GM19395 (cell line): Measurements from ENCODE around the gene DNAH9.
"Not testable (repeated sequence)": the region's sequence is repeated elsewhere in the genome, so short reads cannot be mapped to it uniquely, and the experiment has no call there.

ENCODE experiments used
- ATAC-seq: cut with Tn5 transposase; IDR thresholded peaks from one replicate; pipeline ENCODE4 v1.9.1; 2021; ENCODE audit warnings: mild to moderate bottlenecking, moderate library complexity; ENCODE audit not compliant: unreplicated experiment

DNAH9 gene

GRCh38 chr17:11901931-11902330 lies 303.7 kb downstream of the DNAH9 start:
- no peak for ATAC-seq

DNA sequence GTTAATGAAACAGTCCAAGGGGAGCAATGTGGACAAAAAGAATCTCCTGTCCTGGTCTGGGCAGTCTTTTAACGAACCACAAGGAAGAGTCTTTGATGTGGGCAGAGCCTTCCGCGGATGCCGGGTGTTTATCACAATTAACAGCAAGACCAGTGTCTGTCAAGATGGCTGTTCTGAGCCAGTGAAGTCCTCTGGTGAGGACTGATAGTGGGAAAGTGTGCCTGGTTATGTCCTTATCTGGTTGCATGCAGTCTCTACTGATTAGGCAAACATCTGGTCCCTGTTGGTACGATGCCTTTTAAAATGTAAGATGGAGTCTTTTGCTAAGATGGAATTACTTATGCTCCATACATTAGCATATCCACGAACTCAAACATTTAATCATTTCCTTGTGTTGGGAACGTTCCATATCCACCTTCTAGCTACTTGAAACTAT lies 310.5 kb downstream of the DNAH9 start:
- no peak for ATAC-seq

DNA sequence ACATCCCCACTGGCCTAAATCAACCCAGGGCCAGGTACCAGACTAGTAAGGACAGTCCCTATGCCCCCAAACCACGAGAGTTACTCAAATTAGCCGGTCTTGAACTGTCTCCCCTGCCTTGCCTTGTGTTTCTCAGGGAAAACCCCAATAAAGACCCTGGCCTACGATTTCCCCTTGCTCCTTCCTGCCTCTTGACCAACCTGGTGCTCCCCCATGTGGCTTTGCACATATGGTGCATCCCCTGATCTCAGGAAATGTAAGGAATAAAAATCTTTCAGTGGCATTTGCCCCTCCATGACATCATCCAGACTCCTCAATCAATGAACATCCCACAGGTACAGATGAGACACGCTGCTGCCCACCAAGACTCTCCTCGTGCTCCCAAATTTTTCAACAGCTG lies 311.1 kb downstream of the DNAH9 start:
- no peak for ATAC-seq

GRCh38 chr17:11916091-11916490 lies 317.8 kb downstream of the DNAH9 start:
- no peak for ATAC-seq

DNA sequence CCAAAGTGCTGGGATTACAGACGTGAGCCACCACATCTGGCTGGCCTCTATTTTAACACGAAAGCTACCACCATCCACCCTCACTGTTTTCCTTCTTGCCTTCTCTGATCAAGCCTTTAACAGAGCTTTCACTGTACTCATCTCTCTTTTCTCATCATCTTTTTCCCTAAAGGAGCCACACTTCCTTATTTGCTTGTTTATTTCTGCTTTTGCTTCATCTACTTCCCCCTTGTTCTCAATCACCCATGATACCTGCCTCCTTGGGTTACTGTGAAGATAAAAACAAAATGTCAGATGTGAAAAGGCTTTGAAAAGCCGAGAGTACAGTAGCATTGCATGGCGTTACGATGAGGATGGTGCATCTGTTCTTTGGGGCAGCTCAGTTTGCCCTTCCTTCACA lies 319.1 kb downstream of the DNAH9 start:
- ATAC-seq, result no peak

DNA sequence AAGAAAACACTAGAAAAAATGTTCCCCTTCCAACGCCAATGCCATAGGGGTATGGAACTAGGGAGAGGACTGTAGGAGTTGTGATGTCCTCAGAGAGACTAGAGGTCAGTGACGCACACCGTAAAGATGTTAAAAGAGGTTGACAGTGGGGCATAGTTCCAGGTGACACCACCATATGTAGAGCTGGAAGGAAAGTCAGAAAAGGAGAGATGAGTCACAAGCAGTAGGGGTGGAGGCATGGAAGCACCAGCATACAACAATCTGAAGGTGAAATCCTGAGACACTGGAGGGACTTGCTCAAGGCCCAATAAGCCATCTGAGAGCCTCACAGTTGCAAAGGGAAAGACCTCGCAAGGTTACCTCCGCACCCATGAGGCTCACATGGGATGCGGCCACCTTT lies 323.0 kb downstream of the DNAH9 start:
- no peak for ATAC-seq

- no peak for ATAC-seq
These were observed 324.4 kb downstream of the DNAH9 start for GRCh38 chr17:11922638-11923037.

DNA sequence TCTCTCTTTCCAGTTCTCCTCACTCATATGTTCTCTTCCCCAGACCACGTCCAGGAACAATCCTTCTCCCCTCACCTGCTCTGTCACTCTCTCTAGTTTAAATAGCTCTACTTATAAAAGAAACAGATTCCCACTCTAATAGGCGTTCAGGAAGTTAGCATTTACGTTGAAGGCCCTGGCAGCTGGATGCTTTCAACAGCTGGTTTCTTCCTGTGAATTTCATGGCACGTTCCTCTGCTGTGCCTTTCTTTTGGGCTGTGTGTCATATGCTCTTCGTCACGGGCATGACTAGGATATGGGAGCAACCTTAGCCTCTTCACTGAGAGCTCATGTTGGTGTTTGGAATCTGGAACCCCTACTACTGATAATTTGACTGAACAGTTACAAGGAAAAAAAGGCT lies 325.8 kb downstream of the DNAH9 start:
- no peak for ATAC-seq

- no peak for ATAC-seq
These were observed 327.2 kb downstream of the DNAH9 start for GRCh38 chr17:11925262-11926021.

DNA sequence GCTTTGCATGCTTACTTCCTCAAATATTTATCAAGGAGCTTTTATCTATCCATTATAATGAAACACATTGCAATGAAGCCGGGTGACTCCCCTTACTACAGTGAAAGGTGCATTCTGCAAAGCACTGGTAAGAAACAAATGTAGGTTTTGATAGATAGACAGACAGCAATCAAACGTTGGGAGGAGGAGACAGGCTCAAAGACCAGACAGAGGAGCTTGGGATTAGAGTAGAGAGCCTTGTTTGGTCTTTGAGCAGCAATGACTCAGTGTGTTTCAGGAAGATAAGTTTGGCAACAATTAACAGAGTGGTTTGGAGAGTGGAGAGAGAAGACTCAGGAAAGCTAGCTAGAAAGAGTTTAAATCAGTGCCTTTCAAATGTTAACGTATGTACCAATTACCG lies 330.2 kb downstream of the DNAH9 start:
- ATAC-seq, result no peak

GRCh38 chr17:11932337-11932898 lies 334.1 kb downstream of the DNAH9 start:
- no peak for ATAC-seq

- no peak for ATAC-seq
These were observed 337.6 kb downstream of the DNAH9 start for GRCh38 chr17:11935734-11936406.

DNA sequence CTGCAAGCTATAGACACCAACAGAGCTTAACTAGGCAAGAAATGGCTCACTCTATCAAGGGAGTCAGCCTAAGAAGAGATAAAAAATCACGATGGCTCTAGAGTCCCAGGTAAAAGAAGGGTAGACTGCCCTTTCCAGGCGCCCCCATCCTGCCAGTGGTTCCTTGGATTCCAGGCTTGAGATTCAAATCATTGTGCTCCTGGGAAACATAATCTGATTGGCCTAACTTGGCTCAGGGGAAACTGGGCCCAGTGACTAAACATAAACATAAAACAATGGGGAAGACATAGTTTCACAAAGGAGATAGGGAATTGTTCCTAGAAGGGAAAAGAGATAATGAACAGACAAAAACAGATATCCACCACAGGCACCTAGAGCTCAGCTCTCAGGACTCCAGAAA lies 342.6 kb downstream of the DNAH9 start:
- ATAC-seq, result no peak

GRCh38 chr17:11943086-11943485 lies 344.8 kb downstream of the DNAH9 start:
- ATAC-seq, result not testable (repeated sequence)

- no peak for ATAC-seq
These were observed 345.6 kb downstream of the DNAH9 start for GRCh38 chr17:11943759-11944347.

DNA sequence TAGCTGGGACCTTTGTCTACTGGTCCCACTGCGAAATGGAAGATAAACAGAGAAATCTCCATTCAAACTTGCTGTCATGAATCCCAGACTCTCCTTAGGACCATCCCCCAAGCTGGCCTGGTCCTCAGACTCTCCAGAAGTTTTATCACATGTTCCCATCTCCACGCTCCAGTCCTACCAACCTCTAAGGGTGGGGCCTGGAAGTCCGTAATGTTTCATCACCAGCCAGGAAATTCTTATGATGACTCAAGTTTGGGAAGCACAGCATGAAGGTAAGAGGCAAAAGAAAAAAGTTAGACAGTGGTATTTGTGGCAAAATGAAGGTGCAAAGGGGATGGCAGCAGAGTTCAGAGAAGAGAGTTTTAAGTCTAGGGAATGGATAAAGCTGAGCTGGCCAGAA lies 346.3 kb downstream of the DNAH9 start:
- no peak for ATAC-seq

DNA sequence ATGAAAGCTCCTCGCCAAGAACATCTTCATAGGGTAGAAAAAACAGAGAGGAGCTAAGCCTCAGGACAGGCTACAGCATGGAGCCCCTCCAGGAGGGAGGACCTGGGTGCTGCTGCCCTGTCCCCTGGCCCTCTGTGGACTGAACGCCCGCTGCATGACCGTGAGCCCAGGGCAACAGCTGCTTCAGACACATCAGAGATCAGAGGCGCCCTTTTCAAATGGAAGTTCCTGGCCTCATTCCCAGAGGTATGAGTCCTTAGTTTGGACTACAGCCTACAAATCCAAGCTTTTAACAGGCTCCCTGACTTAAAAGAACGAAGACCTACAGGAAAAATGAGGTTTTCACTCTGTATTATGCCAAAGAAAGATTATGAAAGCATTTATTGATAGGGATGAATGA lies 350.5 kb downstream of the DNAH9 start:
- no peak for ATAC-seq

DNA sequence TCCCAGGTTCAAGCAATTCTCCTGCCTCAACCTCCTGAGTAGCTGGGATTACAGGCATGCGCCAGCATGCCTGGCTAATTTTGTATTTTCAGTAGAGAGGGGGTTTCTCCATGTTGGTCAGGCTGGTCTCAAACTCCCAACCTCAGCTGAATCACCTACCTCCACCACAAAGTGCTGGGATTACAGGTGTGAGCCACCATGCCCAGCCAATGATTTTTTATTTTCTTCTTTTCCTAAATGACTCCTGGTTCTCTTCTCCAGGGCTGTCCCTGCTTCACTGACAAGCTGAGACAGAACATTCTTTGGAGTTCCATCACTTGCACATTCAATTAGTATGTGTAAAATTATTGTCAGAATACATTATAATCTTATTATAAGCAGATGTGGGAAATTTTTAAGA lies 351.3 kb downstream of the DNAH9 start:
- ATAC-seq, result not testable (repeated sequence)

DNA sequence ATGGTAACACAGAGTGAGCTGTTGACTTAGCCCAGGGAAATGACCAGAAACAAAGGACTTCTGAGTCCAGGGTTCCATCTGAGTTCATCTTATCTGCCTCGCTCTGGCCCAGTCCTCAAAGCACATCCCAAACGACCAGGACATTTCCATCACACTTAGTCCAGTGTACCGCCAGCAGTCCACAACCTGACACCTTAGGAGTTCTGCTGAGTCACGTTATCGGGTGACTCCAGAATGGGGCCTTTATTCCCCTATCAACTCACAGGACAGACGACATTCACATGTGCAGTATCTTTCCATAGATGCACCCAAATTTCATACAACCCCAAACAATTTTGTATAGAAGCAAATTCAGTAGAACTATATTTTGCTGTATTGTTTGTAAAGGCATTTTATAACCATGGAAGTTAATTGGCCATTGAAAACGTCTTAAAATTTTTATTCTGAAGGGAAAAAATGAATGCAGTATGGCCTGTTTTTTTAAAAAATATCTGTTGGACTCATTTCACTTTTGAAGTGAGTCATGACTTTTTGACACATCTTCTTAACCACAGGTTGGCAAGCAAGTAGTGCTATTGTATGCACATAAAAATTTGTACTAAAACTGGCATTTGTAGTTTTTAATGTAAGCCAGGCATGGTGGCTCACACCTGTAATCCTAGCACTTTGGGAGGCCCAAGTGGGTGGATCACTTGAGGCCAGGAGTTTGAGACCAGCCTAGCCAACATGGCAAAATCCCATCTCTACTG lies 352.7 kb downstream of the DNAH9 start:
- ATAC-seq, result no peak

- no peak for ATAC-seq
These were observed 354.3 kb downstream of the DNAH9 start for GRCh38 chr17:11952610-11953009.

DNA sequence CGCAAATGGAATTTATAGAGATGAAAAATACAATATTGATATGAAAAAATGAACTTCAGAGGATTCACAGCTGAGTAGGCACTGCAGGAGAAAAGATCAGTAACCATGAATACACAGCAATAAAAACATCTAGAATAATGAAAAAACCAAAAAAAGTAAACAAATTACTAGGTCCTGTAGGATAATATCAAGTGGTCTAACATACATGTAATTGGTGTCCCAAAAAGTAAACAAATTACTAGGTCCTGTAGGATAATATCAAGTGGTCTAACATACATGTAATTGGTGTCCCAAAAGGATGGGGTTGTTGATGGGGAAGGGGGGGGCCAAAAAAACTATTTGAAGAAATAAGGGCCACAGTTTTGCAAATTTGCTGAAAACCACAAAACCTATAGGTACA lies 355.7 kb downstream of the DNAH9 start:
- no peak for ATAC-seq
